GM18517 (cell line): Measurements from ENCODE around the gene DPF3.

Experiments
- ATAC-seq: cut with Tn5 transposase; IDR thresholded peaks from one replicate; pipeline ENCODE4 v1.9.1; 2021; ENCODE audit warnings: mild to moderate bottlenecking, moderate library complexity; ENCODE audit not compliant: unreplicated experiment

Gene DPF3

GRCh38 chr14:72582582-72582981 lies 311.3 kb downstream of the DPF3 start:
- ATAC-seq: no peak

- no peak for ATAC-seq
Measured at GRCh38 chr14:72578514-72578913, 315.4 kb downstream of the DPF3 start.

GRCh38 chr14:72577521-72577920 lies 316.4 kb downstream of the DPF3 start:
- no peak for ATAC-seq

GRCh38 chr14:72576258-72576657 lies 317.6 kb downstream of the DPF3 start:
- no peak for ATAC-seq

GRCh38 chr14:72574715-72575114 lies 319.2 kb downstream of the DPF3 start:
- no peak for ATAC-seq

GRCh38 chr14:72573725-72574417 lies 320.0 kb downstream of the DPF3 start:
- ATAC-seq: no peak
